HG02970 (cell line): ENCODE data around the gene MARCHF3.
"Not testable (repeated sequence)": the region's sequence is repeated elsewhere in the genome, so short reads cannot be mapped to it uniquely, and the experiment has no call there.

Experiments
- ATAC-seq: cut with Tn5 transposase; IDR thresholded peaks from one replicate; pipeline ENCODE4 v1.9.1; 2021; ENCODE audit warnings: mild to moderate bottlenecking, moderate library complexity, moderate number of reproducible peaks; ENCODE audit not compliant: unreplicated experiment, low FRiP score

Gene MARCHF3

DNA sequence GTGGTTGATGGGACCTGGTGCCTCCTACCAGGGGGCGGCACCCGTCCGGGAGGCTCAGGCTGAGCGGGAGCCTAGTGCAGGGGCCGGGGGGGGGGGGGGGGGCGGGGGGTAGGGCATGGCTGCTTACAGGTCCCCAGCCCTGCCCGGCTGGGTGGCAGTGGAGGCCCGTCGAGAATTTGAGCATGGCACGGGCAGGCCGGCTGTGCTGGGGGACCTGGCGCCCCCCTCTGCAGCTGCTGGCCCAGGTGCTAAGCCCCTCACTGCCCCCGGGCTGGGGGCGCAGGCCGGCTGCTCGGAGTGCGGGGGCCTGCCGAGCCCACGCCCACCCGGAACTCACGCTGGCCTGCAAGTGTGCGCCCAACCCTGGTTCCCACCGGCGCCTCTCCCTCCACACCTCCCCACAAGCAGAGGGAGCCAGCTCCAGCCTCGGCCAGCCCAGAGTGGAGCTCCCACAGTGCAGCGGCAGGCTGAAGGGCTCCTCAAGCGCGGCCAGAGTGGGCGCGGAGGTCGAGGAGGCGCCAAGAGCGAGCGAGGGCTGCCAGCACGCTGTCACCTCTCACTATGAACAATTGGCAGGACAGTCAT lies 175.7 kb downstream of the MARCHF3 start:
- no peak for ATAC-seq

DNA sequence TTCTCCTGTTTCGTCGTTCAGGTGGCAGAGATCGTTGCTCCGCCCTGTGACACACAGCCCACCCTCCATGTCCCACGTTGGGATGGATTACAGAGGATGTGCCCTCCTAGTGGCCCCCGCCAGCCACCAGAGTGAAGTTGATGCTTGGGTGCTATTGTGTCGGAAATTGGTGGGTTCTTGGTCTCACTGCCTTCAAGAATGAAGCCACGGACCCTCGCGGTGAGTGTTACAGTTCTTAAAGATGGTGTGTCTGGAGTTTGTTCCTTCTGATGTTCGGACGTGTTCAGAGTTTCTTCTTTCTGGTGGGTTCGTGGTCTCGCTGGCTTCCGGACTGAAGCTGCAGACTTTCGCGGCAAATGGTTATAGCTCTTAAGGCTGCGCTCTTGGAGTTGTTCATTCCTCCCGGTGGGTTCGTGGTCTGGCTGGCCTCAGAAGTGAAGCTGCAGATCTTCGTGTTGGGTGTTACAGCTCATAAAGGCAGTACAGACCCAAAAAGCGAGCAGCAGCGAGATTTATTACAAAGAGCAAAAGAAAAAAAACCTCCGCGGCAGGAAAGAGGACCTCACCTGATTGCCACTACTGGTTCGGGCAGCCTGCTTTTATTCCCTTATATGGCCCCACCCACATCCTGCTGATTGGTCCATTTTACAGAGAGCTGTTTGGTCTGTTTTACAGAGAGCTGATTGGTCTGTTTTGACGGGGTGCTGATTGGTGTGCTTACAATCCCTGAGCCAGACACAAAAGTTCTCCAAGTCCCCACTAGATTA lies 176.6 kb downstream of the MARCHF3 start:
- not testable (repeated sequence) for ATAC-seq

DNA sequence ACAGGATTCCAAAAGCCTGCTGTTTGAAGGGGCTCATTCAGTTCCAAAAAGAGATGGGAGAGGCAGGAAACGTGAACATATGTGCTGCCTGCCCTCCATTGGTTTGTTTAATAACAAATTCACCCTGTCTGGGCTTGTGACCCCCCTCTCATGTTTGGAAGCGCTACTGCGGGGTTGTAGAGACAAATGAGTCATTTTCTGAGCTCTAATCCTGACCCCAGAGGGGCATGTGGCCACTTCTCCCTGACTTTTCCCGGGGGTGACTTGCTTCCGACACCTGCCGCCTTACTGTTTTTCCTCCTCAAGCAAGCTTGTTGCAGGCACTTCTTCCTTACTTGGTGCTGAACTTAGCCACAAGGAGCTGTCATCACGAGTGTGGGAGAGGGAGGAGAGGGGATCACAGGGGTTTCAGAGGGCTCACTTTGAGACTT lies 177.5 kb downstream of the MARCHF3 start:
- no peak for ATAC-seq

DNA sequence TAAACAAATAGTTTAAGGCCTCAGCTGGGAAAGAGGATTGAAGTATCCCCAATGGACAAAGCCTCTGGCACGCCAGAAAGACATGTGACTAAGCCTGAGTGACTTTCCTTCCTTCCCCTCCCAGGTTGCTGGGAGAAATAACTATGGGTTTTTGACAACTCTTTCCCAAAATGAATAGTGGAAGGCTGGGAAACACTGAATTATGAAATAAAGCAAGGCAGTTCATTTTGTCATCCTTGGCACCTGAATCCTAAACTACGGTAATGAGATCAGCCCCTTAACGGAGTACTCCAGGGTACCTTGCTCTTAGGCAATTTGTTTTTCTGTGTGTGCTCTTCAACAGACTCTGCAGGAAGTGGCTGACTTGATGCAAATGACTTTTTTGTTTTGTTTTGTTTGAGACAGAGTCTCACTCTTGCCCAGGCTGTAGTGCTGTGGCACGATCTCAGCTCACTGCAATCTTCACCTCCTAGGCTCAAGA lies 178.2 kb downstream of the MARCHF3 start:
- ATAC-seq: no peak

DNA sequence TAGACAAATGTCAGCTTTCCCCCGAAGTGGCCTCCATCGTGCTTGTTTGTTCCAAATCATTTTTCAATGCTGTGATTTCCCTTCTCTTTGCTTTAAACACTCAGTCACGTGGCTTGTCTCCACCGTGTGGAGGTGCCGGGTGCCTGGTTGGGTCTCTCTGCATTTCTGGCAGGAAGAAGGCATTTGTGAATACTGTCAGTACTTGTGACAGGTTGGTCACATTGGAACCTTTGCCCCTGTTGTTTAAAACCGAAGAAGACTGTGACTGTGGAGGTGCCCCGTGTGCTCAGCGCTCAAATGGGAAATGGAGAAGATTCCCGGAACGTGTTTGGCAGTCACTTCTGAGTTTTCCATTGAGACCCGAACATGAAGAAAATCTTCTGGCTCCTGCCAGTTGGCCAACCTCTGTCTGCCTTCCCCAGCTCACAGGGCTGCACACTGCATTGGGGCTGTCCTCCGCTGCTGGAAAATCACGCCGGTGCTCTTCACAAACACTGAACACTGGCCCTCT lies 178.8 kb downstream of the MARCHF3 start:
- no peak for ATAC-seq

DNA sequence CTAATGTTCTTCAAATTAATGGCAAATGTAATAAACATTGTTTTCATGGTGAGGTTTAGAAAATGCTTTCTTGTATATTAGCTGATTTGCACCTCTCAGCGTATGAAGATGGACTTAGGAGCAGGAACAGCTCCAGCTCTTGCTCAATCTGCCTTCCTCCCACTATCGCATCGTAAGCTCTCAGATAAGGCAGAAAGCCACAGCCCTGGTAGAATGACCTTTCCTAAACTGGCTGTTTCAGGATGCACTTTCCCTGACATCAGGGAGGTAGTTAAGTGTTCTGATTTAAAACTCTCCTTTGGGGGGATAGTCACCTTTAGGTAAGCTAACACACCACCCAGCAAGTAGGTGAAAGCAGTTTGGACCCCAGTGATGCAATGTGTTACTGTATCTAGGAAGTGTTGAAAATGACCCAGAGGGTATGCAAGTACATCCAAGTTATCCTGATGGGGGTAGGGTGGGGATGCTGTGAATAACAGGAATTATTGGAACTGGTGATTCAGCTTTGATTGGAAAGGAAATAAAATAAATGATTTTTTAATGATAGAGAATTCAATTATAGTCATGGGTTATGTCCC lies 181.2 kb downstream of the MARCHF3 start:
- no peak for ATAC-seq

DNA sequence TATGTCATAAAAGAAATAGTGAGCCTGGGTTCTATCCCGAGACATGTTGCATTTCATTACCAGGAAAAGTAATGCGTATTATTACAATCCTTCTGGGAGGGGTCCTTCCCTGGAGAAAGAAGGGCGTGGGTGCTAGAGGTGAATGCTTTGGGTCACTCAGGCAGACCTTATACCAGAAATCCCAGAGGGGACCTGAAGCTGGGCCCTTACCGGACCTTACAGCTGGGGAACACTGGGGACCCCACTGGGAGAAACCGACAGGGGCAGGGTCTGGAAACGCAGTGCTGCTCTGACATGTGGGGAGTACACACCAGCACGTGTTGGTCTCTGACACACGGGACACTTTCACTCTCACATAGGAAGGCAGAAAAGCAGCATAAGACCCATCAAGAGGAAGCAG lies 182.1 kb downstream of the MARCHF3 start:
- ATAC-seq: no peak

DNA sequence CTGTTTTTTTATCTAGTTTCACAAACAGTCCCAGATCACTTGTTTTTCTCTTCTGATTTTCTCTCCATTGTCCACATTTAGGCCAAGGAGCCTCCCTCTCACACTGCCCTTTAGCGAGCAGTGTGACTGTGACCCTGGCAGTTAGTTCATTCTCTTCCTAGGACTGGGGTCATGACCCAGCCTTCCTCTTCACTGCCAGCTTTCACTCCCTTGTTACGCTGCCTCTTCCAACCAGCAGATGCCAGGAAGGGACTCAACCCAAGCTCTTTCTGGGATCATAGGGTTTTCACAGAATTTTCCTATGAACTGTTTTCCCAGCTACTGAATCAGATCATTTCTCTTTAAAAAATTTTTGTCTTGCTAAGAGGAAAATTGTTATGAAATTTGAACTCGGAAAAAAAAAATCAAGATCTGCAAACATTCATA lies 182.5 kb downstream of the MARCHF3 start:
- ATAC-seq: no peak

DNA sequence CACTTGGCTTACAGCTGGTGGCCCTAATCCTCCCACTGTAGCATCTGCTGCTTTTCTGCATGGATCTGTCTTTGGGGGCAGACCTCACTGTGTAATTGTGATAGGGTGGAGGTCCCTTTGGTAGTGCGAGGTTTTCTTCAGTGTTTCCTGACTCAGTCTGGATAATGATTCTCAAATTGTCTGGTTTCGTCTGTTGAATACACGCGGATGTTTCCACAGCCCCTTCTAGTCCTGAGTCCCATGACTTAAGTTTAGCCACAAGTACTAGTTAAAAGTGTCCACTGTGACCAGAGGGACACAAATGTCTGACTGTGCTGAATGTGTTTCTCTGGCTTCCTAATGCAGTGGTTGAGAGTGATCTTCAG lies 182.9 kb downstream of the MARCHF3 start:
- ATAC-seq: no peak

DNA sequence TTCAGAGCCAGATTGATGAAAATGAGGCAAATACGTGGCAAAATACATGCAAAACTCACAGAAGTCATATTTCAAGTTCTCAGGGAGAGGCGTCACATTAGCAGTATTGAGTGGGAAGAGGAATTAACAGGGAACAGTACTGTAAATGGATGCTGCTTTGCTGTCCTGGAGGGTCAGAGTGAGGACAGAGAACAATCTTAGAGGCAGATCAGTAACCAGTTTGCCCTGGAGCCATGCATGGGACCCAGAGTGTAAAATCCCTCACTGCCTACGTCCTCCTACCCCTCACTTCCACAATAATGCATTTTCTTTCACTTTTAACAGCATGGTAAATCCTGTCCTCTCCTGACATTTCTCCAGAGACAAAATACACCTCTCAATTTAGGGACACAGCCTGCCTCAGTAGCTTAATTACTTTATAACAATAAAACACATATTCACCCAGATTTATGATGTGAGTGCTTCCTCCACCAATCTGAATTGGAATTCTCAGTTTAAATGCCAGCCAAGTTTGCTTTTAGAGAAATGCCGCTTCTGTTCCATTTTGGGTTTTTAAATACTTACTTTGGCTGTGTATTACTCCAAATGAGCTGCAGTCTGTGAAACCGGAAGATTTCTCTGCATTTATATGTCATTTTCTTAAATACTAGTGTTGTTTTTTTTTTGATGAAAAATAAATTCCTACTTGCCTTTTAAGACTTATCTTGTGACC lies 183.5 kb downstream of the MARCHF3 start:
- ATAC-seq: no peak

DNA sequence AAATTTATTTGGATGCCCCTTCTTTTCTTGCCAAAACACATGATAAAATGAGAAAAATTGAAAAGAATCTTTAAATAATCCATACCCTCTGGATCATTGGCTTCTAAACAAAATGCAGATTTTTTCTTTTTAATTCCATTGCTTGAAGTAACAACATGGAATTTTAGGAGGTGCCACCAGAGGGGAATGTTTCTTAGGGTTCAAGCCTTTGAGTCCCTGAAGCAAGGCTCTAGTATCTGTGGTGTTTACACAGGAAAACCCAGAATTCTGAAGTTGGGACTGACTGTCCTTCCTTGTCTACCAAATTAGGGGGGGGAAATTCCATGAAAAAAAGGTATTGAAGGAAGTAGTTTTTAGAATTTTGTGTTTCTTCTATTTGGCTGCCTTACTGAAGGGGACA lies 184.0 kb downstream of the MARCHF3 start:
- no peak for ATAC-seq

DNA sequence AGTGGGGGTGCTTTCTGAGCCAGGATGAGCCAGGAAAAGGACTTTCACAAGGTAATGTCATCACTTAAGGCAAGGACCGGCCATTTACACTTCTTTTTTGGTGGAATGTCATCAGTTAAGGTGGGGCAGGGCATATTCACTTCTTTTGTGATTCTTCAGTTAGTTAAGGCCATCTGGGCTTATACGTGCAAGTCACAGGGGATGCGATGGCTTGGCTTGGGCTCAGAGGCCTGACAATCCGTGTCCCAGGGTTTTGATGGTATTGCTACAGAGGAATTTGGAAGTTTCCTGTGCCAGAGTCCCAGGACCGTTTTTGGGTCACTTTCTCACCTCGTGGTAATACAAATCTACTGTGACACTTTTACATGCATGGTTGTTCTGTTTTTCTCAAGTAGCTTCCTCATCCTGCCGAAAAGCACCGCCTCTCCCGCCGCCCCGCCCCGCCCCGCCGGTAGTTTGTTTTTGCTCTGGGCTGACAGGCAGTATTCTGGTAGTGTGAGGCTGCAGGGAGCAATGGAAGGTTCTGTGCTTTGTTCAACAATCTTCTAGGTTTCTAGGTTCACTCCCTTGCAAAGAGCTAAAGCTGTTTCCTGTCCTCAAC lies 184.8 kb downstream of the MARCHF3 start:
- ATAC-seq: not testable (repeated sequence)

DNA sequence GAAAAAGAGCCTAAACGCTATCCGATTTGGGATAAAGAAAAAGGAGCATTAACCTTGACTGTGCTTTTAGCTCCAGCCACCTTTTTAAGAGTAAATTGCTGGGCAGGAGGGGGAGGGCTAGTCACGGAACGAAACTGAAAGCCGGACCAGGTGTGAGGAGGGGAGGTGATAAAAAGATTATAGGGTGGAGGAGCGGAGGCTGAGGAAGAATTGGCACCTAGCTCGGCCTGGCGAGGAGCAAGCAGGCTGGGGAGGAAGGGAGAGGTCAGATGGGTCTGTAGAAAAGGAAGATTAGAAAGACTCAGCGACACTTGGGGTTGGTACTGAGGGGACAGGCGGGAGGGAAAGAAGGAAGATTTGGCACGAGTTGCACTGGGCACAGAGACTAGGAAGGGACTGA lies 187.0 kb downstream of the MARCHF3 start:
- not testable (repeated sequence) for ATAC-seq

DNA sequence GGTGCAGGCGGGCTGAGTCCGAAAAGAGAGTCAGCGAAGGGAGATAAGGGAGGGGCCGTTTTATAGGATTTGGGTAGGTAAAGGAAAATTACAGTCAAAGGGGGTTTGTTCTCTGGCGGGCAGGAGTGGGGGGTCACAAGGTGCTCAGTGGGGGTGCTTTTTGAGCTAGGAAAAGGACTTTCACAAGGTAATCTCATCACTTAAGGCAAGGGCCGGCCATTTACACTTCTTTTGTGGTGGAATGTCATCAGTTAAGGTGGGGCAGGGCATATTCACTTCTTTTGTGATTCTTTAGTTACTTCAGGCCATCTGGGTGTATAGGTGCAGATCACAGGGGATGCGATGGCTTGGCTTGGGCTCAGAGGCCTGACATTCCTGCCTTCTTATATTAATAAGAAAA lies 191.0 kb downstream of the MARCHF3 start:
- ATAC-seq: not testable (repeated sequence)

DNA sequence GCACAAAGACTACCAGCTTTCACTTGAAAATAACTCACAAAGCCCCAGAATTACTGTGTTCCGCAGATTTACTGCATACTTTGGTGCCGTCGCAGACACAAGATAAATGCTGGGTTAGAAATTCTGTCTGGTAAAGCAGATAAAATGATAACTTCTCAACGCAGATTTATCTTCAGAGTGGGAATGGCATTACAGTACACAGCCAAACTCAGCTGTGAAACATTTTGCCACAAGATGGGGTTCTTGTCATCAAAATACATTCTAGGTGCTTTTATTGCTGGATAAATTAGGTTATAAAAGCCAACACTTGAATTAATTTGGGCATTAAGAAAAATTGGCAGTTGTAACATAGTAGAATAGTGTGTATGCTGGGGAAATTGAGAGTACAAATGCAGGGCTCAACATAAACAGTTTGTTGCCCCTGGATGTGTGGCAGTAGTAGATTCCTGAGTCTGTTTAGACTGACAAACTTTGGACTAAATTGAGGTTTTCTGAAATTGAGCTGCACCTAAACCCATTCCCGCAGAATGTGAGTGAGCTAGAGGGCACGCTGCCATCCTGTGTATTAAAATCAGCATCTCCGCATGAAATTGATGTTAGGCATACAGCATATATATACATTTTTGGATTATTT lies 192.3 kb downstream of the MARCHF3 start:
- ATAC-seq: no peak

DNA sequence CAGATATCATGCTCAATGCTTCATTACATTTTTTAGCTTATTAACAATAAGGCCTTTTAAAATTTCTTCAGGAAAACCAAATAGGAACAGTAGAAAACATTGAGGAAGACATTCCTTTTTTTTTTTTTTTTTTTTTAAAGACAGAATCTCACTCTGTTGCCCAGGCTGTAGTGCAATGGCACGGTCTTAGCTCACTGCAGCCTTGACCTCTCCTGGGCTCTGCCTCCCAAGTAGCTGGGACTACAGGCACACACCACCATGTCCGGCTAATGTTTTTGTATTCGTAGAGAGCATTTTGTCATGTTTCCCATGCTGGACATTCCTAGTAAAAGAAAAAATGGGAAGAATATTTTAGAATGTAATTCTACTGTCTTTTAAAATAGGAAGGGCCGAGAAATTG lies 193.1 kb downstream of the MARCHF3 start:
- no peak for ATAC-seq

DNA sequence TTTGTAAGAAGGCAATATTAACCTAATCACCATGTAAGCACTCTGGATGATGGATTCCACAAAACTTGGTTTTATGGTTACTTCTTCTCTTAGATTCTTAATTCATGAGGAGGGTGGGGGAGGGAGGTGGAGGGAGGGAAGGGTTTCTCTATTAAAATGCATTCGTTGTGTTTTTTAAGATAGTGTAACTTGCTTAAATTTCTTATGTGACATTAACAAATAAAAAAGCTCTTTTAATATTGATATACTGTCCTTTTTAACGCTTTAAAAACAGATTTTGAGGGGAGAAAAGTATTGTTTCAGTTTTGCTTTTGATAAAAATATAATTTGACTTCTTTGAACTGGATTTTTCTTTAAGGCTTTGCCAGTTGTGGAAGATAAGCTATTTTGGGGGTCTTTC lies 193.6 kb downstream of the MARCHF3 start:
- ATAC-seq: no peak

DNA sequence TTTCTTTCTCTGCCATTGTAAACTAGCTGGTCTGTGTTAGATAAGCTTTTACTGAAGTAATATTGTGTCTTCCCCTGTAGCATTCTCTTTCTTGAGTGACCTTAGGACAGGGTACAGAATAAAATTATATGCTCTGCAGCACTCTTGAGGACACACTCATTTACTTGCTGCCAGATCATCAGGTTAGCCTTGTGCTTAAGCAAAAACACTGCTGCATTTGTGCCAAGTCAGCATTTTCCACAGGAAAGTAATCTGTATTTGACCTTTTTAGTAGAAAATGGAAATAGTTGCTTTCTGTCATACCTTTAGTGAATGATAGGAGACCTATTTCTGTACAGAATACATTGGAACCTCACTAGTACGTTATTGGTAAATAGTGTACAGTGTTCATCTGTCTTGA lies 199.2 kb downstream of the MARCHF3 start:
- no peak for ATAC-seq

DNA sequence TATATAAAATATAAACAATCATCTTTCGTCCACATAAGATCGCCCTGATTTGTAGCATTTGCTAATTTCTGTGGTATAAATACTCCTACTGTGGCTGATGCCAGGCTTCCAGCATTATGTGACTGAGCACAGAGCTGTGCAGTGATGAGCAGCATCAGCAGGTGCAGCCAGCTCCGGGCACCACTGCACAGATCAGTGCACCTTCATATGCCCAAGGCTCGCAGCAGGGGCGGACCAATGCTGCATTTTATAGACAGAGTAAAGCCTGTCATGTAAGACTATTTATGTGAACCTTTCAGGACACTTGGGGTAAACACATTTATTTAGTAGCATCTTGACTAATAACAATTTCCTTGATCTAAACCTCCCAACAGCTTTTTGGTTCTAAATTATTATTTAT lies 200.3 kb downstream of the MARCHF3 start:
- ATAC-seq: no peak

DNA sequence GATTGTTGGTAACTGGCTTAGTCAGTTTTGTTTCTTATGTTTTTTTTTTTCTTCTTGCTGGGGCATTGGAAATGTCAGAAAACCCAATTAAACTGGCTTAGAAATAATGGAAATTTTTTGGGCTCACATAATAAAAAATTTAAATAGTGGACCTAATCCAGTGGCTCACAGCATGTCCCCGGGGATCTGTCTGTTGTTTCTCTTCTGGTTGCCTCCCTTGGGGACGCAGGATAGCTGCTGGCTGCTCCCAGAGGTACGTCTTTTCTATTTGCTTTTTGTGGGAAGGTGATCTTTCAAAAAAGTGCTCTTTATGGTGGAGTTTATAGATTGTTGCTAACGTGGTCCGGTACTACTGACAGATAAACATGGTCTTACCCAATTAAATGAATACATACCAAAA lies 201.3 kb downstream of the MARCHF3 start:
- no peak for ATAC-seq
